NCI-H1048 (cell line): ENCODE results near the gene JARID2.
"Not testable (repeated sequence)": the region's sequence is repeated elsewhere in the genome, so short reads cannot be mapped to it uniquely, and the experiment has no call there.

Experiments used
- DNase-seq: peaks from one replicate; lab custom pipeline; 2025; lab: John Stamatoyannopoulos, UW

Gene JARID2

DNA sequence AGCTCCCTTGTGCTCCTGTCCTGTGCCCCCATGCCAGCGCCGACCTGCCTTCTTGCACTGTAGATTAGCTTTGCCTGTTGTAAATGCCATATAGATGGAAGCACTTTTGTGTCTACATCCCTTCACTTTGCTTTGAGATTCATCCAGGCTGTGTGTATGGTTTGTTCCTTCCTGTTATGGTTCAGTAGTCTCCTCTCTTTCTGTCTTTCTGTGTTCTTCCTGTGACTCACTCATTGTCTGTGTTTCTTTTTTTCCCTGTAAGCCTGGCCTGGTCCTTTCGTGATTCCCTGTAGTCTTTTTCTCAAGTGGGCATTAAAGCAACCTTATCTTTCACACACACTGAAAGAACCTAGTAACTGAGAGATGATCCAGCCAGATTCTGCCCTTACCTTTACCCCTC lies 66.6 kb downstream of the JARID2 start:
- no peak for DNase-seq

DNA sequence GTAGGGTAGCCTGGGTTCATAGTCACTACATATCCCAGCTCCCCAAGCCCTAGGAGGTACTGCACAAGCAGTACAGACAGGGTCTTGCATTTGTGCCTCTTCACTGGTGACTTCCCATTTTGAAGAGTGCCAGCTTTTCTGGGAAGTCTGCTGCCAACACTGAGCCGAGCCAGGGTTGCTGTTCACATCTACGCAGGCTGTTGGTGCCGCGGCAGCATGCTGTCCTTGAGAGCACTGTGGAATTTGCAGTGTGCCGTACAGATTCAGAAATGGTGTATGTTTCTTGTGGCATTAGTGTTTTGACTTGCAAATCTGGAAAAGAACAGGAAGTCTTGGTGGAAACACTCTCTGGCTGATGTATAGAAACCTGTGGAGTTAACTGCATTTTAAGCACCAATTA lies 67.5 kb downstream of the JARID2 start:
- DNase-seq = no peak

DNA sequence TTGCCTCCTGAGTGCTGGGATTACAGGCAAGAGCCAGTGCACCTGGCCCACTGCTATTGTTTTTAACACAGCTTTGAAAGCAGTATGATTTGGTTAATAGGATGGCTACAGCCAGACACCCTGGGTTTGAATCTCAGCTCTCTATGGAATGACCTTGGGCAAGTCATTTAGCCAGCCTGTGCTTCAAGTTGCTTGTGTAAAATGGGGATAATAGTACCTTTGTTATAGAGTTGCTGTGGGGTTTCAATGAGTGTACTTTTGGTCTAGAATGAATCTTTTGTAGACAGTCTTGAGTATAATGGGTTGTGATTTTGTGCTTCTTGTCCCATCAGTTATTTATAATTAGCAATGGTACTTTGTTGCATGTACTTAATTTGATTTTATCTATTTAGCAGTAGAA lies 70.9 kb downstream of the JARID2 start:
- DNase-seq = no peak

DNA sequence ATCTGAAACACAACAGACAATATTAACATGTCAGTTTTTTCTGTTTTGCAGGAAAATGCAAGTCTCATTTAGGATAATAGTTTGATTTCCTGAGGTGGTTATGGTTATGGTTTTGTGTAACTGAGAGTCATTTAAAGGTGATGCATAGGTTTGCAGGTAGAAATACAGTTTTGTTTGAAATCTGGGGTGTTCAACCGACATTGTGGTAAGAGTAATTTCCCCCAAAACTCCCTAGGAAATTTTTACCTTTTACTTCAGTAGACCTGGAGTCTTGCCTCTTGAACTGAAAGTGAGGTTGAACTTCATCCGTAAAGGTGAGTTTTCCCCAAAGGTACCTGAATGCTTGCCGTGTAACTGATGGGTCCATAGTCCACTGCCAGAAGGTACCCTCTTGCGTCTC lies 71.4 kb downstream of the JARID2 start:
- DNase-seq = no peak

DNA sequence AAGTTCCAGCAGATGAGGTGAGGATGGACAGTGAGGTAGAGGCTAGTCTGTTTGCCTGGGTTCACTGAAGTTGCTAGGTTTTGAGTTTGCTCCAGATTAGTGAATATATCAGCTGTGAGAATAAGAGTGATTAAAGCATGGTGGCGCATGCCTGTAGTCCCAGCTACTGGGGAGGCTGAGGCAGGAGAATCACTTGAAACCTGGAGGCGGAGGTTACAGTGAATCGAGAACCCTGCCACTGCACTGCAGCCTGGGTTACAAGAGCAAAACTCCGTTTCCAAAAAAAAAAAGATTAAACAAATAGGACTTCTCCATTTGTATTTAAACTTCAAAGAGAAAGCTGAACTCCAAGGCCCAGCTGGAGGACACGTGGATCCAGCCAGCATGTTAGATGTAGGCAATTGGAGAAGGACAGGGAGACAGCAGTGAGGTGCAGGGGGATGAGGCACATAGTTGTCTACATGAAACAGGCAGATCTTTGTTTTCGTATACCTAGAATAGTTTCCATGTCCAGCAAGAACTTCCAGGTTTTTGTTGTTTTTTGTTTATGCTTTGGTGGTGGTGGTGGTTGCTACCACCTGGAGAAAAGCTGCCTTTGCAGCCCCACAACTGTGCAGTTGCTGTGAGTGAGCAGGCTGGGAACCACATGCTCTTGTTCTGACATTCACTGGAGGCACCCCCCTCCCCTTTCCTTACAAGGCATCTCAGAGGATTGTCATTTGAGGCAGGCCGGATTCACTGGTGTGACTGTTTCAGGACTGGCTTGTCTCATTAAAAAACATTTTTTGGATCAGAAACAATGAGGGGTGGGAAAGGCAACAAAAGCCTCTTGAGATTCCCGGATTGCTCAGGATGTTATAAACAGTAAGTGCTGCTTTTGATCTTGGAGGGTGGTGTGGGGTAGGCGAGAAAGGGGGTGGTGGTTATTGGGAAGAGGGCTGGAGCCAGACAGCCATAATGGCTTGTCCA lies 72.3 kb downstream of the JARID2 start:
- DNase-seq = no peak

DNA sequence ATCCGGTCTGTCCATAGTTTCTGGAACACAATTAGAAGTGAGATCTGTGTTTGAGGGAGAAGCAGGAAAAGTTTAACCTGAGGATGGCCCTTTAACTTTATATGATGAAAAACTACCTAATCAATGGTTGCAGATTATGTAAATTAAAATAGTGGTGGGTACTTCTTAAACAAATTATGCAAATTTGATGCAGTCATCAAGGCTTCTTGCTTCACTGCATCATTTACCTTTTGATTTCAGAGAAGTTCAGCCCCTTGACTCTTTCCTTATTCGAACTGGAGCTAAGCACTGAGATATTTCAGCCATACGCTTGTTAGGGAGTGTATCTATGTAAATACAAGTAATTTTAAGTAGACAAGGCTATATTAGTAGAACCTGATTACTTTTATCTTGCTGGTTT lies 73.8 kb downstream of the JARID2 start:
- DNase-seq = no peak

DNA sequence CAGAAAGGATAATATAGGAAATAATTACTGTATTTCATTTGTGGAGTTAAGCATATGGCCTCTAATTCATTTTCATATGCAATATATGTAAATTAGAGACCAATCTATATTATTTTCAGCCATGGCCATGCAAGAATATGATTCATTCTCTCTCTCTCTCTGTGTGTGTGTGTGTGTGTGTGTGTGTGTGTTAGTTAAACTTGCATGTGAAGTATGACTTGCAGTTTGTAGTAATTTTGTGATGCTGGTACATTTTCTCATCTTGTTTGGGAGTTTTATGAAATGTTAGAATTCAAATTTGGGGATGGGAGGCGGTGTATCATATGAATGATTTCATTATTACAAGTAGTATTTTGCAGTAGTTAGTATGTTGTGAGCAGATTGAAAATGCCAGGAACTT lies 74.8 kb downstream of the JARID2 start:
- no peak for DNase-seq

DNA sequence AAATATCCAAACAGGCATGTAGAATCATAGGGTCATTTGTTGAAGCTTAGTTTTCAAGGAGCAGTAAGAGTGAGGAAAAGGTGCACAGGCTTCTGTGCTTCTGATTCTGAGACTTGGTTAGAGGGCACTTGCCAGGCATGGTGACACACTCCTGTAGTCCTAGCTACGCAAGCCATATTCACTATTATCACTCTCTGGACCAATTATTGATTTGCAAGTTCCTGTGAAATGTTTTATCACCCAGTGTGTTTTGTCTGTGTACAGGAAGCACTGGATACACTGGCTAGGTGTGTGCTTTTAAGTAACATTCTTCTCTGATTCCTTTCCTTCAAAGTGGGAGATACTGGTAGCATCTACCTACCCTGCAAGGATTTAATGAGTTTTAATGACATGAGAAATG lies 76.3 kb downstream of the JARID2 start:
- no peak for DNase-seq

DNA sequence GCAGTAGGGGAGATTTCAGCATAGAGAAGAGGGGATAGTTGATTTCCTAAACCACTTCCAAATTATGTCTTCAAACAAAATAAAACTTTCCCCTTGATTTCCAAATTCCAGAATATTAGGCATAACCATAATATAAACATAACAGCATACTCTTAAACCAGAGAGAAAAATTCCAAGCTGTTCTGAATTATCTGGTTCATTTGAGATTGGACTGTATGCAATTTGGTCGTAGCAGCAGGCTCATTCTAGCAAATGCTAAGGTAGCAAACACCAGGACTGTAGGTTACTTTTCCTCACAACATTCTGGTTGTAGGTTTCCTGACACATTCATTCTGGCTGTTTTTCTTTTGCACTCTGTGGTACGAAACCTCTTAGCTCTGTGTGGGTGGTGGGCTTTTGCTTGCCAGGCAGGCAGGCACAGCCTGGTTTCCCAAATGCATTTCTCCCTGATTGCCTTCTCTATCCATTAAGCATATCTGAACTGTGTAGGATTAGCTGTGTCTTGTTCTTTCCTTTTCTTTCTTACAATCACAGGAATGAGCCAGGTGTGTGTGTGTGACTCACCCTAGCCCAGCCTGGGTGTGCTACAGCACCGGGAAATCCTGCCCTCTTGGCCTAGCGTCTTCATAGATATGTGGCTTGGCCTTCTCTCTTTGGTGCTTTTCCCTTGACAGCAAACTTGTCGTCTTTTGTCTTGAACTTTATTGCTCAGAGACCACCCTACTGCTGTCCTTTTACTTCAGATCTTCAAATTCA lies 77.1 kb downstream of the JARID2 start:
- DNase-seq = no peak

DNA sequence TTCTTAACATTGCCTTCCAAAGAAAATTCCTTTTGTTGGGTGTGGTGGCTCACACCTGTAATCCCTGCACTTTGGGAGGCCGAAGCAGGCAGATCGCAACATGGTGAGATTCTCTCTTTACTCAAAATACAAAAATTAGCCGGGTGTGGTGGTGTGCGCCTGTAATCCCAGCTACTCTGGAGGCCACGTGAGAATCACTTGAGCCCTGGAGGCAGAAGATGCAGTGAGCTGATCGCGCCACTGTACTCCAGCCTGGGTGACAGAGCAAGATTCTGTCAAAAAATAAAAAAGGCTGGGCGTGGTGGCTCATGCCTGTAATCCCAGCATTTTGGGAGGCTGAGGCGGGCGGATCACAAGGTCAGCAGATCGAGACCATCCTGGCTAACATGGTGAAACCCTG lies 77.7 kb downstream of the JARID2 start:
- DNase-seq = not testable (repeated sequence)

DNA sequence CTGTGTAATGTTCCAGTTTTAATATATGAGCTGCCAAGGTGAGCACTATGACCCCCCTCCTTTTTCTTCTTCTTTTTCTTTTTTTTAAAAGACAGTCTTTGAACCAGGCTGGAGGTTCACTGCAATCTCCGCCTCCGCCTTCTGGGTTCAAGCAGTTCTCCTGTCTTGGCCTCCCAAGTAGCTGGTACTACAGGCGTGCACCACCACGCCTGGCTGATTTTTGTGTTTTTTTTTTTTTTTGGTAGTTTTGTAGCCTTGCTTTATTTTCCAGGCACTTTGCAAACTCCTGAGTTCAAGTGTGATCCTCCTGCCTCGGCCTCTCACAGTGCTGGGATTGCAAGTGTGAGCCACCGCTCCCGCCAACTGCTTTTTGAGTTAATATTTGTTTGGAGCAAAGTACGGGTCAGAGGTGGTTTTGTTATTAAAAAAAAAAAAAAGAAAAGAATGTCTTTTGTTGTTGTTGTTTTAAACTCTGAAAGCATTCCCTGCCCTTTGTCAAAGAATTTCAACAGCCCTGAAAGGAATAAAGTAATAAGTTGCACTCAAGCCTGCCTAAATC lies 78.6 kb downstream of the JARID2 start:
- no peak for DNase-seq

DNA sequence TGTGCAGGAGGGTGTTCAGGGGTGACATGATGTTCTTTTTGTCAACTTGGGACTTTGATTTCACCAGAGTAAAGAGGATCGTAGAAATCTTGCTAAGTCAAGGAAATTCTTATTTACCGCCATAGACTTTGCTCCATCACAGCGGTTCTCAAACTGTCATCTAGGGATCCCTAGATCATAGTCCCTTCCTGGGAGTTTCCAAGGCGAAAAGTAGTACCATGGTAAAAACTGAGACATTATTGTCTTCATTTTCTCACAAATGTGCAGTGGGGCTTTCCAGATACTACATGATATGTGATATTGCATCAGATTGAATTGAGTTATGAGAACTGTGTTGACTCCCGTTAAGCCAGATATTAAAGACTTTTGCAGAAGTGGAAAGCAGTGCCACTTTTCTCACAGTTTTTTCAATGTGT lies 79.7 kb downstream of the JARID2 start:
- DNase-seq = no peak

DNA sequence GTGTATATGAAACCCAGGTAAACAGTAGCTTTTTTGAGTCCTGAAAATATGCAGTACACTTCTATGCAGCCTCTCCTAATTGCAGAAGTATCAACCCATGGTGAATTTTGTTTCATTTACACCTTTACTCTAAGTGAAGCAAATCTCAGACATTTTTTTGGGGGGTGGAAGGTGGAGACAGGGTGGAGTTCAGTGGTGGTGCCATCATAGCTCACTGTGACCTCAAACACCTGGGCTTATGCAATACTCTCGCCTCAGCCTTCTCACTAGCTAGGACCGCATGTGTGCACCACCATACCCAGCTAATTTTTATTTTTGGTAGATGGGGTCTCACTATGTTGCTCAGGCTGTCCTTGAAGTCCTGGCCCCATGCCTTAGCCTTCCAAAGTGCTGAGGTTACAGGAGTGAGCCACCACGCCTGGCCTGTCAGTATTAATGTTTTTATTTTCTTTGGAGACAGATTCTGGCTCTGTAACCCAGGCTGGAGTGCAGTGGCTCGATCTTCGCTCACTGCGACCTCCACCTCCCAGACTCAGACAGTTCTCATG lies 80.3 kb downstream of the JARID2 start:
- DNase-seq = no peak

DNA sequence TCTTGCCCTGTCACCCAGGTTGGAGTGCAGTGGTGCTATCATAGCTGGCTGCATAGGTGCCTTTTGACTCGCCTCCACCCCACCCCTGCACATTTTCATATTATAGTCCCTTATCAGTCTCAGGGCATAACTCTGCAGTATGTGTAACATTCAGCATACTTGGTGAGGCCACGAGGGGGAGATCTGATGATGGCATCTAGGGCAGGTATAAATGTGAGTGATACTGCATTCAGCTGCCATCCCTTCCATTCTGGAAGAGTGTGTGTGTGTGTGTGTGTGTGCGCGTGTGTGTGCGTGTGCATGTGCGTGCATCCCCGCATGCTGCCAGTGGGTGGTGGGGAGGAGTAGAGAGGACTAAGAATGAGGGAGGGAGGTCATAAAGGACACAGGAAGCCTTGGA lies 81.4 kb downstream of the JARID2 start:
- no peak for DNase-seq

DNA sequence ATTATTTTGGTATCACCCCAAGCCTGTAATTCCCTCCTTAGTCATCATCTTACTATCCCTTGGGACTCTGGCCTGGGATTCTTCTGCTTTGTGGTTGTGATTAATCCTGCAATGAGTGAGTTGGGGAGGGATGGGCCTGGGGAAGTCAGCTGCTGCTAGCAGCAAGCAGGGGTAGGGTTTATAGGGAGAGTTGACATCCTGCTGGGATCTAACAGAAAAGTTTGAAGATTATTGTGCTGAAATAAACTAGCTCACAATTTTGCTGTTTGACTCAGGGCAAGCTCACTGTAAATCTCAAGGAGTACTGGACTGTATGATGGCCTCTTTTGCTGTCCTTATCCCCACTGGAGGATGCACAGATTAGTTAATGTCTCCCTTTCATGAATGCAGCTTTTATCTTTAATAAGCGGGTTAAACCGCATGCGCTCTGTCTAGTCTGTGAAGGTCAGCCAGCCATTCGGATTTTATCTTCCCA lies 83.4 kb downstream of the JARID2 start:
- DNase-seq = no peak

DNA sequence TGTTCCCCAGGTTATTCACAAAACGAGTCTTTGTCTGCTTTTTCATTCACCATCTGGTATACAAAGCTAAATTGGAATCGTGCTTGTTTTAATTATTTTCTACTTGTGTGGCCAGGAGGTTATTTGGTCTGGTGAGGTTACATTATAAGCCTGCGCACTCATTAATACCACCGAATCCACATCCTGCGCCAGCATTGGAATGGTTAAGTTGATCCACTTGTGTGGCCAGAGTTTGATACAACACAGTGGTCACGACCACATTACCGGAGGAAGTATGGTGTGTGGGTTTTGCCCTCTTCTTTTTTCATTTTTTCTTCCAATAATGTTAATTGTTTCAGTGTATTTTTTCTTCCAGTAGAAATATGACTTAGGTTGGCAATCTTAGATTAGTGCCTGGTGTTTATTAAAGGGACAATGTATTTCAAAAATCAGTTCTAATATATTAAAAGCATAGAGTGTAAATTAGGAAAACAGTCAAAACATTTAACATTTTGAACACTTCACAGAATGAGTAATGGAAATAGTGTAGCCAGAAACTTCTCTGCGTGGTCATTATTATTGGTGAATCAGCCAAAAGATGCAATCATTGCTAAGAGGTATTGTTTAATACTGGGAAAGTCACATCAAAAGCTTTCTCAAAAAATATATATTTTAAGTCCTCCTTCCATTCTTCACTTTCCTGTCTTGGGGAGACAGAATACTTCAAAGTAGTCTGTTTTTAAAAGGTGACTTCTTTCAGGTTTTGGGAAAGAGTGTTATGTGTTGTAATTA lies 84.5 kb downstream of the JARID2 start:
- DNase-seq = no peak

DNA sequence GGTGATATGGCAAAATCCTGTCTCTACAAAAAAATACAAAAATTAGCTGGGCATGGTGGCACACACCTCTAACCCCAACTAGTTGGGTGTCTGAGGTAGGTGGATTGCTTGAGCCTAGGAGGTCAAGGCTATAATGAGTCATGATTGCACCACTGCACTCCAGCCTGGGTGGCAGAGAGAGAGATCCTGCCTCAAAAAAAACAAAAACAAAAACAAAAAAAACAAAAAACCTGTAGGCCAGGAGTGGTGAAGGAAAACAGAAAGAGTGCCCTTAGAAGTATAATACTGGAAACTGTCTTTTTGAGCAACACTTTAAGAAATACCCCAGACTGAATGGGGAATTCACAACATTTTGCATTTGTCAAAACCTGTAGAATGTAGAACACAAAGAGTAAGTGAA lies 85.3 kb downstream of the JARID2 start:
- no peak for DNase-seq

DNA sequence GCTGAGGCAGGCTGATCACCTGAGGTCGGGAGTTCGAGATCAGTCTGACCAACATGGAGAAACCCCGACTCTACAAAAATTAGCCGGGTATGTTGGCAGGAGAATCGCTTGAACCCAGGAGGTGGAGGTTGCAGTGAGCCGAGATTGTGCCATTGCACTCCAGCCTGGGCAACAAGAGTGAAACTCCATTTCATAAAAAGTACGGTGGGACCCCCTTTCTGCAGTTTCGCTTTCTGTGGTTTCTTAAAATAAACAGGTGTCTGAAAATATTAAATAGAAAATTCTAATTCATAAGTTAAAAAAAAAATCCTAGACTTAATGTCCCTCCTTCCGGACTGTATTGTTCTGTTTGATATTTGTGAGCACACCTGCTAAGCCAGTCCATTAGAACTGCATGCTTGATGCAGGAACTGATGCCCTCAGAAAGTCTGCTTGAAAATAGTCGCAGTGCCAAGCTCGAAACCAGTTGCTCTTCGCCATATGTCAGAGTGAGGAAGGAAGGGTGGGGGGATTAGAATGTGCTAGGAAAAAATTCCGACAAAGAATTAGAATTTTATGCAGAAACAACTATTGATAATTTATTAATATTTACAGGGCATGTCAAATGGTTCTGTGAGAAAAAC lies 85.9 kb downstream of the JARID2 start:
- DNase-seq = no peak

DNA sequence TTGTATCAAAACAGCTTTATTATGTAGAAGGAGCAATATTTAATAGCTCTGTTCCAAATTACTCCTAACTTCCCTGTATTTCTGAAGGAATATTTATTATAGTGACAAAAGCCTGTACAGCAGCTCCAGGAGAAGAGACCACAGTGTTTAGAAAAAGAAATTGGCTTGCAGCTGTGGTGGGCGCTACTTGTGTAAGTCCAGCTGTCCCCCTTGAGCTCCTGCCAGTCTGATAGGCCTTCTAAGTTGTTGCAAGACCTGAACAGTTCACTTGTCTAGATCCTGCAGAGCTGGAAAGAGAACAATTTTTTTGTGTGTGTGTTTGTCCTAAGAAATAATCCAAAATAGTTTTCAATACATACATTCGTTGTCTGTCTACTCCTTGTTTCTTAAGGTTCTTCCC lies 86.6 kb downstream of the JARID2 start:
- DNase-seq = no peak

DNA sequence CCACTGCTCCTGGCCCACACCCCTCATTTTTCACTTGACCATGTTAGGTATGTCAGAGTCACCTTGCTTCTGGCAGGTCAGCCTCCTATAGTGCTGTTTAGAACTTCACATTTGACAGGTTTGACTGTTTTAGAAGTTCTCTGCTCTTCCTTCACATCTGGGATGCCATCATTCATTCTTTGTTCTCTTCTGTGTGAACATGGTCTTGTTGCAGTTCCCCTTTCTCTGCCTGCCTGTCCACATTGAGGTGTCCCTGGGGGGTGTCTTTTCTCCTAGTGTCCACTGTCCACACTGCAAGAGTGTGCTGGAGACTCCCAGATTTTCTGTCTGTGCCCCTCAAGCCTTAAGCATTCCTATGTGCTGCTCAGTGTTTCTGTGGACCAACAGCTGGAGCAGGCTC lies 89.5 kb downstream of the JARID2 start:
- no peak for DNase-seq

DNA sequence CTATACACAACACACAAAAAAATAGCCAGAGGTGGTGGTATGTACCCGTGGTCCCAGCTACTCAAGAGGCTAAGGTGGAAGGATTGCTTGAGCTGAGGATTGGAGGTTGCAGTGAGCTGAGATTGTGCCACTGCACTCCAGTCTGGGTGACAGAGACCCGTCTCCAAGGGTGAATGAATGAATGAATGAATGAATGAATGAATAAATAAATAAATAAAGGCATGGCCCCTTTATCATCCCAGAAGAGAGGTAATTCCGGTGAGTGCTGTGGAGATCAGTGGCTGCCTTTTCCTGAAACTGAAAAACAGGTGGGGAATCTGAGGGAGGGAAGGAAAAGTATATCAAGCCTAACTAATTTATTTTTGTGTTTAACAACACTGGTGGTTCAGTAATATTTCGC lies 90.0 kb downstream of the JARID2 start:
- DNase-seq = no peak
